Measurements from ENCODE around the gene KIF16B. TPM values are rescaled to one million over a fixed set of nuclear protein-coding genes. Genes with fewer than 3 reads are reported as not detected.

Gene KIF16B
- total and polyA plus RNA-seq, 2 donors (not counting 3 experiments of a cell fraction or from before 2014, with no cell fraction given): 2.9 to 8.8 TPM

GRCh38 chr20:16424780-16425179 is 148.5 kb downstream of the KIF16B start:
- Histone ChIP-seq H3K4me2 (ENCODE audit: insufficient read depth, low read length) (no peak overlapping the region), H3K27me3 (ENCODE audit: control insufficient read depth in 2 of 2, insufficient read depth in 2 of 2, low read length in 2 of 2) (no peaks in the 10 kb centered on the region), H3K36me3 (ENCODE audit: control insufficient read depth in 2 of 2, extremely low read depth in 1 of 2, insufficient read depth in 2 of 2, low read length in 2 of 2) (no peaks in the 10 kb centered on the region), H3K27ac (ENCODE audit: insufficient read depth, low read depth, low read length) (no peak overlapping the region), H3K9me1 (replicated peaks; ENCODE audit: control insufficient read depth, extremely low read depth, insufficient read depth, low read length) (no peaks in the 10 kb centered on the region), H3K79me2 (ENCODE audit: control insufficient read depth, insufficient read depth, low read length) (no peaks in the 10 kb centered on the region), H4K20me1 (replicated peaks; ENCODE audit: control insufficient read depth, extremely low read depth, insufficient read depth, low read length) (no peaks in the 10 kb centered on the region), H3K4me3 (replicated peaks in 1 of 3; ENCODE audit: insufficient read depth in 1 of 3, low read depth in 1 of 3, low read length in 3 of 3) (no peak overlapping the region), H2AFZ (ENCODE audit: low read depth, low read length) (no peak overlapping the region), H3K9ac (replicated peaks; ENCODE audit: extremely low read depth, insufficient read depth, low read length) (no peak overlapping the region), H3K4me1 (ENCODE audit: control insufficient read depth, extremely low read depth, insufficient read depth, low read length) (no peaks in the 10 kb centered on the region), H3K9me3 (replicated peaks; ENCODE audit: control insufficient read depth, insufficient read depth, low read length) (no peaks in the 10 kb centered on the region)
- FAIRE-seq (no peak), DNase-seq (ENCODE audit: low read depth, low spot score) (no peak)
- TF ChIP-seq EZH2 (IDR thresholded peaks at IDR 0.05; ENCODE audit: borderline replicate concordance, low read depth, low read length, severe bottlenecking): no peak
- TF ChIP-seq JUN (IDR thresholded peaks at IDR 0.05; ENCODE audit: borderline replicate concordance, insufficient read depth, insufficient read length, low read depth): no peak
- TF ChIP-seq MYC (IDR thresholded peaks at IDR 0.05; ENCODE audit: low read depth, low read length): no peak
- TF ChIP-seq GATA2 (IDR thresholded peaks at IDR 0.05; ENCODE audit: insufficient read depth, insufficient read length, low read depth, low read length): no peak
- no peak for TF ChIP-seq POLR2A (IDR thresholded peaks at IDR 0.05; ENCODE audit: low read depth, low read length)
- POLR2A ChIA-PET: no interaction called here
- CTCF ChIA-PET: interaction anchor here (1.2 kb wide), 1 partner anchor 10 kb away, joined by 3 read pairs; no protein-coding TSS in a partner anchor
- dilution Hi-C loops (cut with MboI; ENCODE audit: extremely low pct_ligation_motif_present, low sequenced_read_pairs) (no loop called here), intact Hi-C loops (cut with micrococcal nuclease) (no loop called here)
- BruUV-seq (replicated peaks): no TSS peak

- H3K36me3 ChIP-seq (ENCODE audit: control insufficient read depth in 2 of 2, extremely low read depth in 1 of 2, insufficient read depth in 2 of 2, low read length in 2 of 2): no peaks in the 10 kb centered on the region
- ChIA-PET POLR2A (no interaction called here), CTCF (no interaction called here)
- H3K27ac ChIP-seq (ENCODE audit: insufficient read depth, low read depth, low read length): no peak overlapping the region
- no TSS peak for BruUV-seq (replicated peaks)
- H3K79me2 ChIP-seq (ENCODE audit: control insufficient read depth, insufficient read depth, low read length): no peaks in the 10 kb centered on the region
- H4K20me1 ChIP-seq (replicated peaks; ENCODE audit: control insufficient read depth, extremely low read depth, insufficient read depth, low read length): no peaks in the 10 kb centered on the region
- H3K4me3 ChIP-seq (replicated peaks in 1 of 3; ENCODE audit: insufficient read depth in 1 of 3, low read depth in 1 of 3, low read length in 3 of 3): no peak overlapping the region
- H3K4me1 ChIP-seq (ENCODE audit: control insufficient read depth, extremely low read depth, insufficient read depth, low read length): no peaks in the 10 kb centered on the region
- H2AFZ ChIP-seq (ENCODE audit: low read depth, low read length): no peak overlapping the region
- H3K4me2 ChIP-seq (ENCODE audit: insufficient read depth, low read length): no peak overlapping the region
- dilution Hi-C loops (cut with MboI; ENCODE audit: extremely low pct_ligation_motif_present, low sequenced_read_pairs): no loop called here
- no peak for FAIRE-seq
- TF ChIP-seq MAX (IDR thresholded peaks at IDR 0.05; ENCODE audit: insufficient read depth, insufficient read length) (no peak), JUN (IDR thresholded peaks at IDR 0.05; ENCODE audit: borderline replicate concordance, insufficient read depth, insufficient read length, low read depth) (no peak), EZH2 (IDR thresholded peaks at IDR 0.05; ENCODE audit: borderline replicate concordance, low read depth, low read length, severe bottlenecking) (no peak), POLR2AphosphoS5 (IDR thresholded peaks at IDR 0.05; ENCODE audit: insufficient read depth, low read depth, low read length) (no peak), FOS (IDR thresholded peaks at IDR 0.05; ENCODE audit: borderline replicate concordance, insufficient read depth, low read length) (no peak), CTCF (IDR thresholded peaks at IDR 0.05; ENCODE audit: extremely low read depth in 1 of 2, insufficient read depth in 1 of 2, low read depth in 1 of 2, low read length in 2 of 2) (no peak), MYC (IDR thresholded peaks at IDR 0.05; ENCODE audit: low read depth, low read length) (no peak), GATA2 (IDR thresholded peaks at IDR 0.05; ENCODE audit: insufficient read depth, insufficient read length, low read depth, low read length) (no peak), POLR2A (IDR thresholded peaks at IDR 0.05; ENCODE audit: low read depth, low read length) (no peak)
- H3K9me1 ChIP-seq (replicated peaks; ENCODE audit: control insufficient read depth, extremely low read depth, insufficient read depth, low read length): no peaks in the 10 kb centered on the region
- no peak overlapping the region for H3K9ac ChIP-seq (replicated peaks; ENCODE audit: extremely low read depth, insufficient read depth, low read length)
- DNase-seq (ENCODE audit: low read depth, low spot score): no peak
- no peaks in the 10 kb centered on the region for H3K27me3 ChIP-seq (ENCODE audit: control insufficient read depth in 2 of 2, insufficient read depth in 2 of 2, low read length in 2 of 2)
- intact Hi-C loops (cut with micrococcal nuclease): no loop called here
- H3K9me3 ChIP-seq (replicated peaks; ENCODE audit: control insufficient read depth, insufficient read depth, low read length): no peaks in the 10 kb centered on the region
Observed at GRCh38 chr20:16423311-16424212, 149.7 kb downstream of the KIF16B start.
